ENCODE data around the gene CARD9. TPM values are rescaled to one million over a fixed set of nuclear protein-coding genes. Genes with fewer than 3 reads are reported as not detected.

Gene CARD9
- total RNA-seq, 1 donor: 14.7 TPM

DNA sequence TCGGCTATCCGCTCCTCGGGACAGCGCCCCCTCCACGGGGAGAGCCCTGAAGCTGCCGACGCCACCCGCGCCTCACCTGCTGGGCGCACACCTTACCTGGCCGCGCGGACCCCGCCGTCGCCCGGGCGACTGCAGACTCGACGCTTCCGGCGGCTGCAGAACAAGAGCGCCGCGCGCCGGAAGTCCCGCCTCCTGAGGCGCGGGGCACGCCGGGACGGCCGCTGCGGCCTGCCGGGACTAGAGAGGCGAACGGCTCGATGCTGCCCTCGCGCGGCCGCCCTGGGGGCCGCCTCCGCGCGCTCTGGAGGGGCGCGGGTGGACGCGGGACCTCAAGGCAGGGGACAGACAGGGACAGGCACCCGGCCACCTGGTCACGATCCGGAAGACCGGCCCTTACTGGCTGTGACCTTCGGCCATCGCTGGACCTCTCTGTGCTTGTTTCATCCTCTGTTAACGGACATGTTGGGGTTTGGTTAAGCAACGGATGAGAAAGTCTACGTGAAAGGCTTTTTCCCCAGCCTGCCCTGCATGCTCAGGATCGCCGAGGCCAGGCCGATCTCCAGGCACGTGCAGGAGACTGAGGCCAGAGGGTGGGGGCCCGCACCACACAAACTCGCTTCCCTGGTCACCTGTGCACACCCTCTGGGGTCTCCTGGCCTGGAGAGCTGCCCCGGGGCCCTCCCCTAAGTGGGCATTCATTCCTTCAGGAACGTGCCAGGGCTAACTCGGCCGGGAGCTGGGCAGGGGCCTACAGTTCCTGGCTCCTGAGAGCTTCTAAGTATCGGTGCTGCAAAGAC, 26.8 kb upstream of the CARD9 start, which contains the start of gene SNAPC4:
Gene SNAPC4 (minus strand): TSS at position 133 of the 797 bp plus-strand sequence. CDS start 1,742 bp downstream, outside the sequence.
- TF ChIP-seq, protein P1, sequence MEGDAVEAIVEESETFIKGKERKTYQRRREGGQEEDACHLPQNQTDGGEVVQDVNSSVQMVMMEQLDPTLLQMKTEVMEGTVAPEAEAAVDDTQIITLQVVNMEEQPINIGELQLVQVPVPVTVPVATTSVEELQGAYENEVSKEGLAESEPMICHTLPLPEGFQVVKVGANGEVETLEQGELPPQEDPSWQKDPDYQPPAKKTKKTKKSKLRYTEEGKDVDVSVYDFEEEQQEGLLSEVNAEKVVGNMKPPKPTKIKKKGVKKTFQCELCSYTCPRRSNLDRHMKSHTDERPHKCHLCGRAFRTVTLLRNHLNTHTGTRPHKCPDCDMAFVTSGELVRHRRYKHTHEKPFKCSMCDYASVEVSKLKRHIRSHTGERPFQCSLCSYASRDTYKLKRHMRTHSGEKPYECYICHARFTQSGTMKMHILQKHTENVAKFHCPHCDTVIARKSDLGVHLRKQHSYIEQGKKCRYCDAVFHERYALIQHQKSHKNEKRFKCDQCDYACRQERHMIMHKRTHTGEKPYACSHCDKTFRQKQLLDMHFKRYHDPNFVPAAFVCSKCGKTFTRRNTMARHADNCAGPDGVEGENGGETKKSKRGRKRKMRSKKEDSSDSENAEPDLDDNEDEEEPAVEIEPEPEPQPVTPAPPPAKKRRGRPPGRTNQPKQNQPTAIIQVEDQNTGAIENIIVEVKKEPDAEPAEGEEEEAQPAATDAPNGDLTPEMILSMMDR (IDR thresholded peaks at IDR 0.05; ENCODE audit: insufficient read depth, low read depth, low read length): peak; percentile 75

GRCh38 chr9:136399176-136400037, 25.9 kb upstream of the CARD9 start:
- TF ChIP-seq, protein P1 (IDR thresholded peaks at IDR 0.05; ENCODE audit: insufficient read depth, low read depth, low read length): no peak
- DNase-seq (ENCODE audit: low read depth): peak; percentile 10
- H3K4me3 ChIP-seq (ENCODE audit: low read depth, low read length): peak overlapping the region; percentile 74

More for the DNA sequence above, 26.8 kb upstream of the CARD9 start, which contains the start of gene SNAPC4:
- H3K4me3 ChIP-seq (ENCODE audit: low read depth, low read length): peak within 1 kb of the TSS; percentile 74
- DNase-seq (ENCODE audit: low read depth): peak; percentile 79

GRCh38 chr9:136398286-136398685, 24.8 kb upstream of the CARD9 start:
- TF ChIP-seq, protein P1 (IDR thresholded peaks at IDR 0.05; ENCODE audit: insufficient read depth, low read depth, low read length): no peak
- DNase-seq (ENCODE audit: low read depth): no peak
- no peak overlapping the region for H3K4me3 ChIP-seq (ENCODE audit: low read depth, low read length)

- DNase-seq (ENCODE audit: low read depth): no peak
- TF ChIP-seq, protein P1 (IDR thresholded peaks at IDR 0.05; ENCODE audit: insufficient read depth, low read depth, low read length): no peak
- no peak overlapping the region for H3K4me3 ChIP-seq (ENCODE audit: low read depth, low read length)
These were observed 24.2 kb upstream of the CARD9 start for GRCh38 chr9:136397643-136398042.

DNA sequence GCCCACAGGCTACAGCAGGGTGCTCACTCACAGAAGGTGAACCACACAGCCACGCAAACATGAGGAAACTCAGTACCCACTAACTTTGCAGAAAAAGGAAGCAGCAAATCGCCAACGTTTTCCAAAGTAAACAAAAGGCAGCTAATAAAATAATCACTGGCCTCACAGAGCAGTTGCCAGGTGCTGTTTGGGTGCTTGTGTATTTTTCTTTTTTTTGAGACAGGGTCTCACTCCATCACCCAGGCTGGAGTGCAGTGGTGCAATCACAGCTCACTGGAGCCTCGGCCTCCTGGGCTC, 22.7 kb upstream of the CARD9 start:
- H3K4me3 ChIP-seq (ENCODE audit: low read depth, low read length): no peak overlapping the region
- TF ChIP-seq, protein P1 (IDR thresholded peaks at IDR 0.05; ENCODE audit: insufficient read depth, low read depth, low read length): no peak
- no peak for DNase-seq (ENCODE audit: low read depth)

DNA sequence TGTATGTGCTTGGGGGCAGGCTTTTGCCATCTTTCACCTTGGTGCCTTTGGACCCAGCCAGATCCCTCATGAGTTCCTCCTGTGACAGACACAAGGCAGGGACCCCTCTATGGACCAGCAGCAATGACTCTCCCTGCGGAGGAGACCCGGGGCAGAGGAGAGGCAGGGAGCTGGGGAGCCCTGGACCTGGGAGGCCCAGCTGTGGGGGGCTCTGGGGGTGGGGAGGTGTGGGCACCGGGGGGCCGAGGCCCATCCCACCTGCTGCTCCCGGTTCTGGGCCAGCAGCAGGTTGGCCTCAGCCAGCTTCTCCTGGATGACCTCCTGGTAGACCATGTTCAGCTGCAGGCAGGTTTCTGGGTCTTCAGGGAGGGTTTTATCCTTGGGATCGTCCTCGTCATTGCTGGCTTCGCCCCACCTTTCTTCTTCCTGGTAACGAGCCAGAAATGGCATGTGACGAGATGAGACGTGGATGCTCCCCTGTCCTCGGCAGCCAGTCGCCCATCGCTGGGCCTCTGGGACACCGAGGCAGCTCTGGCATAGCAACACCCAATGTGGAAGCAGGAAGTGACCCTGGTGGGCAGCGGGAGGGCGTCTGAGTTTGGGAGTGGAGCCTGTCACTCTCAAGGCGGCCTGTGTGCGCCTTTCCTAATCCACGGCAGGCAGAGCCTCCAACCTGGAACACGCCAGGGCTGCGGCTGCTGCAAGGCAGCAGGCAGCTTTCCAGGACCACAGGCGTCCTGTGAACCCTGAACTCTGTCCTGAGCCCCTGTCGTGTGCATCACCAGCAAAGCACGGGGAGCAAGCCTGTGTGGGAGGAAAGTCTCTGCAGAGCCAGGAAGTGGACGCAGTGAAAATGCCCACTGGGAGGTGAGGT, 22.1 kb upstream of the CARD9 start:
- no peak overlapping the region for H3K4me3 ChIP-seq (ENCODE audit: low read depth, low read length)
- TF ChIP-seq, protein P1 (IDR thresholded peaks at IDR 0.05; ENCODE audit: insufficient read depth, low read depth, low read length): no peak
- no peak for DNase-seq (ENCODE audit: low read depth)
